NCI-H1417 (cell line): Measurements from ENCODE around the gene FLNB.
"Not testable (repeated sequence)": the region's sequence is repeated elsewhere in the genome, so short reads cannot be mapped to it uniquely, and the experiment has no call there.

Source experiments
- DNase-seq, 3 experiments: peaks; one replicate each; lab custom pipeline; 2025; lab: John Stamatoyannopoulos, UW

FLNB gene

GRCh38 chr3:57982561-57983243 lies 25.5 kb upstream of the FLNB start:
- no peak for DNase-seq

GRCh38 chr3:57983734-57984518 lies 24.3 kb upstream of the FLNB start:
- DNase-seq, result peak in 1 of 3 experiments; percentile 0

- no peak for DNase-seq
These were observed 22.8 kb upstream of the FLNB start for GRCh38 chr3:57985176-57985983.

GRCh38 chr3:57985984-57986246 lies 22.3 kb upstream of the FLNB start:
- no peak for DNase-seq

GRCh38 chr3:57986261-57986660 lies 22.0 kb upstream of the FLNB start:
- no peak for DNase-seq

- not testable (repeated sequence) for DNase-seq
These were observed 19.0 kb upstream of the FLNB start for GRCh38 chr3:57989198-57989597.

GRCh38 chr3:57989646-57990045 lies 18.6 kb upstream of the FLNB start:
- DNase-seq, result no peak

GRCh38 chr3:57992452-57993213 lies 15.6 kb upstream of the FLNB start:
- DNase-seq, result no peak

GRCh38 chr3:57998366-57999283 lies 9.6 kb upstream of the FLNB start:
- DNase-seq, result no peak

GRCh38 chr3:57999417-58000115 lies 8.7 kb upstream of the FLNB start:
- DNase-seq, result no peak

- no peak for DNase-seq
These were observed 7.7 kb upstream of the FLNB start for GRCh38 chr3:58000306-58001085.

- DNase-seq, result no peak
These were observed 7.1 kb upstream of the FLNB start for GRCh38 chr3:58001086-58001467.

- DNase-seq, result no peak
These were observed 6.2 kb upstream of the FLNB start for GRCh38 chr3:58001979-58002378.

- no peak for DNase-seq
These were observed 5.1 kb upstream of the FLNB start for GRCh38 chr3:58003093-58003492.

- DNase-seq, result no peak
These were observed 3.2 kb upstream of the FLNB start for GRCh38 chr3:58004973-58005372.

- peak in 1 of 3 experiments; percentile 2 for DNase-seq
These were observed 2.6 kb upstream of the FLNB start for GRCh38 chr3:58005669-58006068.

- peak in 1 of 3 experiments; percentile 11 for DNase-seq
These were observed 1.6 kb upstream of the FLNB start for GRCh38 chr3:58006661-58007060.

- DNase-seq, result peak in 2 of 3 experiments; percentile 52 to 54
These were observed 965 bp downstream of the FLNB start for GRCh38 chr3:58009026-58009748.
